ENCODE data around the gene ZBTB5.
"Not testable (repeated sequence)": the region's sequence is repeated elsewhere in the genome, so short reads cannot be mapped to it uniquely, and the experiment has no call there.

Gene ZBTB5, protein sequence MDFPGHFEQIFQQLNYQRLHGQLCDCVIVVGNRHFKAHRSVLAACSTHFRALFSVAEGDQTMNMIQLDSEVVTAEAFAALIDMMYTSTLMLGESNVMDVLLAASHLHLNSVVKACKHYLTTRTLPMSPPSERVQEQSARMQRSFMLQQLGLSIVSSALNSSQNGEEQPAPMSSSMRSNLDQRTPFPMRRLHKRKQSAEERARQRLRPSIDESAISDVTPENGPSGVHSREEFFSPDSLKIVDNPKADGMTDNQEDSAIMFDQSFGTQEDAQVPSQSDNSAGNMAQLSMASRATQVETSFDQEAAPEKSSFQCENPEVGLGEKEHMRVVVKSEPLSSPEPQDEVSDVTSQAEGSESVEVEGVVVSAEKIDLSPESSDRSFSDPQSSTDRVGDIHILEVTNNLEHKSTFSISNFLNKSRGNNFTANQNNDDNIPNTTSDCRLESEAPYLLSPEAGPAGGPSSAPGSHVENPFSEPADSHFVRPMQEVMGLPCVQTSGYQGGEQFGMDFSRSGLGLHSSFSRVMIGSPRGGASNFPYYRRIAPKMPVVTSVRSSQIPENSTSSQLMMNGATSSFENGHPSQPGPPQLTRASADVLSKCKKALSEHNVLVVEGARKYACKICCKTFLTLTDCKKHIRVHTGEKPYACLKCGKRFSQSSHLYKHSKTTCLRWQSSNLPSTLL

DNA sequence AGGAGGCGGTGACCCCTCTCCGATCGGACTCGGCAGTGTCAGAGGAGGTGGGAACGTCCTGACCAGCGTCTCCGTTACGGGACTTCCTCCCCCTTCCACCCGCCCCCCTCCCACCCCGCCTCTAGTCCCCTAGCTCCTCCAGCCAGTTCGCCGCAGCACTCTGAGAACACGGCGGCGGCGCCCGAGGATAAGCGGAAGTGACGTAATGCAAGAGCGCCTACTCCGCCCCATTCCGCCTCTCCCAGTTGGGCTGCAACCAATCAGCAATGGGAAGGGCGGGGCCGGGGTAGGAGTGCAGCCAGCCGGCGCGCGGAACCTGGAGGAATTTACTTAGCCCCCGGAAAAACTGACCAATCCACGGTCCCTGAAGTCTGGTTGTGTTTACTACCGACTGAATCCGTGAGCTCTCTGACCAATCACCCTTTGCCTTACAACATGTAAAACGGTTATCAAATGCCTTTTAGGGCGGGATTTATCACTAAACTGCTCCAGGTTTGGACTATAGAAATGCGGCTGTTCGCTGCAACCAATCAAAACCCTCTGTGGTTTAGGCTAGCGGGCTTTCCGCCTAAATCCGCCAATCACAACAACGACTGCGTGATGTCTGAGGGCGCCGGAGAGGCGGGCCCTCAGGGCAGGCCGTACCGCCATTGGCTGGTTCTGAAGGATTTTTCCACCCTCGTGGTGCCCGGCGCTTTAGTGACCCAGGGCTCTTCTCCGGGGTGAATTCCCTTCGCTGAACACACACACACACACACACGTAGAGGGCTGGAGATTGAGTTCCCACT lies at the start of gene ZBTB5:
Gene ZBTB5 (minus strand): TSS at position 202 of the 788 bp plus-strand sequence. CDS start 22,899 bp downstream, outside the sequence.
- peak; percentile 100 for DNase-seq

DNA sequence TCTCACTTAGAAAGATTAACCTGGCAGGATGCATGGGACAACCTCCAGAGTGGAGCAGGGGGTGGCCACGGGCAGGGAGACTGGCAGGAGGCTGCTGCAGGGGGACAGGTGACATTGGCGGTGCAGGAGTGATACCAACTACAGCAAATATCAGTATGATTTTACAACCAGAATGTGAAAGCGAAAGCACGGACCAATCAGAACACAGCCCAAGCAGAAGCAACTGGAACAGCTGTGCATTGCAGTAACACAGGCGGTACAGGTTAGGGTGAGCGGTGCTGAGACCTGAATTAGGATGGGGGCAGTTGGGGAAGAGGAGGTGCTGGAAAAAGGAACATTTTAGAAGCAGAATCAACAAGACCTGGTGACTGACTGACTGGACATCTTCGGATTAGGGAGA lies 49.7 kb upstream of the ZBTB5 start:
- no peak for DNase-seq

GRCh38 chr9:37514415-37514814 lies 49.2 kb upstream of the ZBTB5 start:
- not testable (repeated sequence) for DNase-seq

GRCh38 chr9:37512437-37512836 lies 47.2 kb upstream of the ZBTB5 start:
- no peak for DNase-seq

DNA sequence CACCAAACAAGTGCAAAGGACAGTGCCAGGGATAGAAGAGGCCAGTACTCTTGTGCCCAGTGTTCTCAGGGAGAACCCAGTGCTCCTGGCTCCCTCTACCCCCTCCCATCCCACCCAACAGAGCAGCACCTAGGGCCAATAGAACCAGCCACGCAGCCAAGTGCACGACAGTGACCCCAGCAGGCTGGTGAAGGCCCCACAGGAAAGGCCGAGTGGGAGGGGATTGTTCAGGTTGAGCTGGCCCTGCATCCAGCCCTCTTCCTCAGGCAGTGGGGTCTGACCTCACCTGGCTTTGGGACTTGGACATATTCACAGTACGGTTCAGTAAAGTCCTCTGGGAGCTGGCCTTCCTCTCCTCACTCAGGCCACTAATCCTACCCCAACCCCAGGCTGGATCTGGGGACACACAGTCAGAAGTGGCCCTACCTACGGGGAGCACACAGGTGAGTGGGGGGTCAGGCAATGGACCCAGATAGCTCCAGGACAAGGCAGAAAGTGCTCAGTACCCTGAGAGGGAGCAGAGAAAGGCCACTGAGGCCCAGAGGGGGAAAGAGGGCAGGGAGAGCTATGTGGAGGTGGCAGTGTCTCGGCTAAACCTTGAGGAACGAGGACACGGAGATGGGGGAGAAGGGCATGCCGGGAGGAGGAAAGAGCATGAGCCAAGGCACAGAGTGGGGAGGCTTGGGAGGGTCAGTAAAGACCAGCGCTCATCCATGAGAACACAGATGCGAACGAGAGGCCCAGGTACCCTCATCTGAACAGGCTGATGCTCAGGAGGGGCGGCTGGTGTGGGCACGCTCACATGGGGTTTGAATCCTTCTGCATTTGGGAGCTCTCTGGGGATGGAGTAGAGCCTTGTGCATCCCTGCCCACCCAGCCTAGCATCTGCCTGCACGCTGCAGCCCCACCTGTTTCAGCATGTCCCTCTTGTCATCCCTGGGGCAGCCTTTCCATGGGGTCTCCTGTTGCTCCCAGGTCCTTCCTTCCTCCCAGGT lies 46.1 kb upstream of the ZBTB5 start:
- peak; percentile 60 for DNase-seq

GRCh38 chr9:37510053-37510452 lies 44.8 kb upstream of the ZBTB5 start:
- DNase-seq: not testable (repeated sequence)

DNA sequence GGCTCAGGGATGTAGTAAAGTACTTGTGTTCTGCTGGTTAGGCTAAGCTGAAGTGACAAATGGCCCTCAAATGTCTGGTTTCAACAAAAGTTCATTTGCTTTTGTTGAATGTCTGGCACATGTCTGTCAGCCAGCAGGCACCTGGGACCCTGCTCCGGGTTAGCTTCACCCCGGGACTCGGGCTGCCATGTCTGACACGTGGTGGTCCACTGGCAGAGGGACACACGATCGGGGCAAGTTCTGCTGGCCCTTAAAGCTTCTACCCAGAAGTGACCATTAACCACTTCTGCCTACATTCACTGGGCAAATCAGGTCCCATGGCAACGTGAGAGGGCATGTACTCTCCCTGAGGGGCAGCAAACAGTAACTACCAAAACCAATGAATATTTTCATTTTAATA lies 44.3 kb upstream of the ZBTB5 start:
- no peak for DNase-seq

GRCh38 chr9:37508834-37509206 lies 43.6 kb upstream of the ZBTB5 start:
- no peak for DNase-seq

DNA sequence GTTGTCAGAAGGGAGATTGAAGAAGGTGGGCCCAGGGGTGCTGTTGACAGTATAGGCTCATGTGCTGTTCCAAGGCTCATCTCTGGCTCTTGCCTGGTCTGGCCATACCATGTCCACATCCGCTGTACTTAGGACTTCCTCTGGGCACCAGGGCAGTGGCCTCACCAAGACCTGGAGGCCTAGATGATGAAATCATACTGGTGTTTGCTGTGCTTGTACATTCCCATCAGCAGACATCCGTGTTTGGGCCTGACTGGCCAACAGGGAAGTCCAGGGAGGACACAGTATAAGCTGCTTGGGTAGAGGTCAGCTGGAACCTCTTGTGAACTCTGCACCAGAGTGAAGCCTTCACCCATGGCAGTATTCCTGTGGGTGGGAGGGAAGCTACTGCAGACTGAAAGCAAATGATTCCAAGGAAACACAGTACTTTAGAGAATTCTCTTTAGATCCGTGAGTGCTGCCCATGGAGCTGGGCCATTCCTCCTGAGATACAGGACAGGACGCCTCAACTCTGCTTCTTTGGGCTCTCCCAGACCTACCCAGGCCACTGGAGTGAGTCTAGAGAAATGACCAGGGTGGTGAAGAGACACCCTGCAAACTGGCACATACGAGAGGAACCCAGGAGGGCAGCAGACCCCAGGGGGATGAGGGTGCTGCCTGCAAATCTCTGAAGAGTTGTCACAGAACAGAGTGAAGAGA lies 43.0 kb upstream of the ZBTB5 start:
- no peak for DNase-seq

GRCh38 chr9:37507566-37508134 lies 42.4 kb upstream of the ZBTB5 start:
- DNase-seq: no peak

DNA sequence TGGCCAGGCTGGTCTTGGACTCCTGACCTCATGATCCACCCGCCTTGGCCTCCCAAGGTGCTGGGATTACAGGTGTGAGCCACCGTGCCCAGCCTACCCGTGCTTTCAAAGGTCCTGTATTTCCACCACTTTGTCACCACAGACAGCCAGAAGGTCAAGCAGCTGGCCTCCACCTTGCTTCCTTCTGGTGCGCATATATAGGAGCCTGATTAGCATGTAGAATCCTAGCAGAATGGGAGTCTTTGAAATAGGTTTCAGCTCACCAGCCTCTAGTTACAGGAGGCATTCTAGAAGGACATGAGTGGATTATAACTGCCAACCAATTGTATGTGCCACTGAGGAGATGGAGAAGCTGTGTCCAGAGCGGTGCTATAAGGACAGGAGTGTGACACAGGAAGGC lies 39.4 kb upstream of the ZBTB5 start:
- DNase-seq: no peak

- no peak for DNase-seq
Measured at GRCh38 chr9:37503736-37504135, 38.5 kb upstream of the ZBTB5 start.

DNA sequence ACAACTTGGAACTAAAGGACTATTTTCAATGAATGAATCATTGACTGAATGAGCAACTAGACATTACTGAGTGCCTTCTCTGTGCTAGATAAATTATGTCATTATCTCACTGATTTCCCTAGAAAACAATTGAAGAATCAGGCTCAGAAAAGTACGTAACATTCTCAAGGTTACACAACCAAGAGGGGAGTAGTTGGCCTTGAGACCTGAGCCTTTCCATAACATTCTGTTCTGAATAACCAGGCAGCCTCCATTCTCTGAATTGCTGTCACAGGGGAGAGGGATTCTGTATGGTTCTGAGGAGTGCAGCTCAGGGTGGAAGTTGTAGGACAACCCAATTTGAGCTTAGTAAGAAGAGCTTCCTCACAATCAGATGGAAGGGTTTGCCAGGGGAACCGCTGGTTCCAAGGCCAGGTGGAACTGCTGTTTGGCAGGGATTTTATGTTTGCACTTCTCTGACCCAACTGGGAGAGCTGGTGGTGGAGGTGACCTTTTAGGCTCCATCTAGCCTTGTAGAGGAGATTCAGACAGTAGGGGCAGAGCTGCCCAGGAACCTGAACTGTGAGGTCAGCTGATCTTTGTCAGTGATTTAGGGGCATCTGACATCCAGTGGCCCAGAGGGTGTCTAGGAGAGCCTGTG lies 36.8 kb upstream of the ZBTB5 start:
- no peak for DNase-seq

DNA sequence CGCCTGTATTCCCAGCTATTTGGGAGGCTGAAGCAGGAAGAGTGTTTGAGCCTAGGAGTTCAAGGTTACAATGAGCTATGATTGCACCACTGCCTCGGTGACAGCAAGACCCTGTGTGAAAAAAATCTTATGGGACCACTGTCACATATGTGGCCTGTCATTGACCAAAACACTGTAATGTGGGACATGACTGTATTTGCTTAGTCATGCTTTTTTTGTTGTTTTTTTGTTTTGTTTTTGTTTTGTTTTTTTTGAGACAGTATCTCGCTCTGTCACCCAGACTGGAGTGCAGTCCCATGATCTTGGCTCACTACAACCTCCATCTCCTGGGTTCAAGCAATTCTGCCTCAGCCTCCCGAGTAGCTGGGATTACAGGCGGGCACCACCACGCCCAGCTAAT lies 34.0 kb upstream of the ZBTB5 start:
- DNase-seq: no peak

DNA sequence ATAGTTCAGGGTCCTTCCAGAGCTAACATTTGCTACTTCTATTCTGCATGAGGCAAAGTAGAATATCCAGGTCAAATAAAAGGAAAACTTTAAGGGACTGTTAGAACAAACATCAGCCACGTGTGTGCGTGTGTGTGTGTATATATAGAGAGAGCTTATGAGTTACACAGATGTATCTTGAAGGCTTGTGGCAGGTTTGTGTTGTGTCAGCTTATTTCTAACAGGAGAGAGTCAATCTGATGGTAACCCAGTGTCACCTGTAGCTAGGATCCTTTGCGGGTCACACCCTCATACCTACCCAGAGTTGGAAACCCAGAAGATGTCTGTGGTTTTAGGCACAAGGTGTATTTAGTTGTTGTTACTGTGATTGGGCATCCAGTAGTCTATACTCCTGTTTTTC lies 33.2 kb upstream of the ZBTB5 start:
- no peak for DNase-seq

DNA sequence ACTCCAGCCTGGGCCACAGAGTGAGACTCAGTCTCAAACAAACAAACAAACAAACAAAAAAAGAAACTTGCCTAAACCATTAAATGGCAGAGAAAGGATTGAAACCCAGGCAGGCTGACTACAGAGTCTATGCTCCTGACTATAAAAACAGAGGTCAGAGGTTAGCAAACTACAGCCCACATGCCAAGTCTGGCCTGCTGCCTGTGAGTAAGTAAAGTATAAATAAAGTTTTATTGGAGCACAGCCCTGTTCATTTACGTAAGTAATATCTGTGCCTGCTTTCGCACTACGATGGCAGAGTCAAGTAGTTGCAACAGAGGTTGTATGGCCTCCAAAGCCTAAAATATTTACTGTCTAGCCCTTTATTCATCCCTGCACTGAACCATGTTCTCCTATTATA lies 32.1 kb upstream of the ZBTB5 start:
- no peak for DNase-seq

DNA sequence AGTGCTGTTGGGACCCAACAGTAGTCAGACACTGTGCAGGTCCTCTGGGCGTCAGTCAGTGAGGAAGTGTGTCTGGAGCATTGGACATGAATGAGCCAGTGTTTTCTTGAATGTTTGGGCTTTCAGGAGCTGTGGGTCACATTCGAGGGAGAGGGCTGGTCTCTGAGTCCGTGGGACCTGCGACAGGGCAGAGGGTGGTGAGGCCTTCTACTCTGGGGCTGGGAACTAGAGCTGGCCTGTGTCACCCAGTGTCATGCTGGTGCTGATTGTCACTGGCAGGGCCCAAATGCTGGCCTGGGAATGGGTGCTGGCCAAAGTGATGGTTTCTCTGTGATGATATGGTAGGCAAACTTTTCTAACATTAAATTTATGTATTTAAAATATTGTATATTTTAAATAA lies 30.8 kb upstream of the ZBTB5 start:
- no peak for DNase-seq

- no peak for DNase-seq
Measured at GRCh38 chr9:37495571-37495970, 30.3 kb upstream of the ZBTB5 start.

GRCh38 chr9:37491939-37492338 lies 26.7 kb upstream of the ZBTB5 start:
- DNase-seq: no peak

DNA sequence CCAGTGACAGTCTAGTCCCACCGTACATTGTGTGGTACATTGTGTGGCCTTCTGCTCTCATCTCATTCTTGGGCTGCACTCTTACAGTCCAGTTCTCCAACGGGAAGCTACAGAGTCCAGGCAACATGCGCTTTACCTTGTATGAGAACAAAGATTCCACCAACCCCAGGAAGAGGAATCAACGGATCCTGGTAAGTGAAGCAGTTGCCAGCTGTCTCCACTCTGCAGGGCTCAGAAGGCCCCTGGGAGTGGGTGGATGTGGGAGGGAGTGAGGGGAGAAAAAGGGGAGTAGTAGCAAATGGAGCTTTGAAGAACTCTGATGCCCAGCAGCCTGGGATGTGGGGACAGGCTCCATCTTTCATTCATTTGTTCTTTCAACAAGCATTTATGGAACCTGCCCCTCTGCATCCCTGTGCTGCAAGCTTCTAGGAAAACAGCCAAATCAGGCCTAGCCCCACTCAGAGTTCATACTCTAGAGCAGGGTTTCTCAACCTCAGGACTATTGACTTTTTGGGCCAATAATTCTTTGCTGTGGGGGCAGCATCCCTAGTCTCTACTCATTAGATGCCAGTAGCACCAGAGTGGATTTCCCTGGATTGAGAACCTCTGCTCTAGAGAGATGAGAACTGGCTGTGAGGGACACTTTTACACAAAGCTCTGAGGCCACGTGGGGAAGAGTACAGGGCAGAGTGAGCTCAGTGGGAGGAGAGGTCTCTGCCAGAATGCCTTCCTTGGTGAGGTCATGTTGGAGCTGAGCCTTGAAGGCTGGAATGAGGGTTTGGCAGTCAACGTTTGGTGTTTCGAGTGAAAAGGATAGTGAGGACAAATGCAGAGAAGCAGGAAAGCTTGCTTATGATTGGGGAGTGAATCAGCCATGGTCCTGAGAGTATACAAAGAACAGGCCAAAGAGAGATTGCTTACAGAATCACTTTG lies 21.6 kb upstream of the ZBTB5 start:
- DNase-seq: peak; percentile 38
